Bone marrow (tissue), 2 donors: ENCODE results near the gene NIT1.

Source experiments
- DNase-seq, 2 donors: peaks; one replicate each; lab custom pipeline; 2025; lab: John Stamatoyannopoulos, UW

The NIT1 gene

GRCh38 chr1:161157867-161158266 lies 40.0 kb downstream of the NIT1 start:
- no peak for DNase-seq

DNA sequence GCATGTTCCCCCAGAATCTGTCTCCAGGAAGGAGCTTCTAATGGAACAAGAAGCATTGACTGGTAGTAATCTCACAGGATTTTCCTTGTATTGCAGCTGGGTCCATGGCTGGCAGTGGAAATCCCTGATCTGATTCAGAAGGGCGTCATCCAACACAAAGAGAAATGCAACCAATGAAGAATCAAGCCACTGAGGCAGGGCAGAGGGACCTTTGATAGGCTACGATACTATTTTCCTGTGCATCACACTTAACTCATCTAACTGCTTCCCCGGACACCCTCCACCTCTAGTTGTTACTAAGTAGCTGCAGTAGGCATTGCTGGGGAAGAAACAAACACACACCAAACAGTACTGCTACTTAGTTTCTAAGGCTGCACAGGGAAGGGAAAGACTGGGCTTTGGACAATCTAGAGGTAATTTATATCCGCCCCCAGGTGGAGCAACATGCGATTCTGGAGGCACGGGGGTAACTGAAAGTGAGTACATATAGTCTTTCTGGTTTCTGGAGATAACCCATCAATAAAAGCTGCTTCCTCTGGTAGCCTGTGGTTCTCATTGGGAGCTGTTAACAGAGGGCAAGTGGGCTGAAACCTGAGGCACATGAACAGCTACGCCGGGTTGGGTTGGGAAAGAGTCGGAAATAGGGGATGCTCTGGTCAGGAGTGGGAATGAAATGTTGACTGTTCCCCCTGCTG lies 40.6 kb downstream of the NIT1 start:
- no peak for DNase-seq

GRCh38 chr1:161159087-161159912 lies 41.4 kb downstream of the NIT1 start, which contains the start of gene USP21:
Gene USP21, plus strand, starts transcription at chr1:161159500. Its CDS starts 1,141 bp downstream, at chr1:161160641.
- peak; percentile 82 to 87 for DNase-seq

DNA sequence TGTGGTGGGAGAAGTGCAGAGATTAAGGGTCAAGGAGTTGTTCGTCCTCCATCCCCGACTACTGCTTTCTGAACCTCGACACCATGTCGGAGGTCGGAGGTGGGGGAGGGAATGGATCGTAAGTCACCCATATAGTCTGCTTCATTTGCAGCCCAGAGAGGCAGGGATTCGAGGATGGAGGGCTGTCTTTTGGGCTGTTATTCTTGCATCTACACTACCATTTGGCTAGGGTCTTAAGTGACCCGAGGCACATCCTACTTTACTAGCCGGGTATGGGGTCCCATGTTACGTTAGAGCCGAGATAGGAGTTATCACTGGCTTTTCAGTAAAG lies 42.0 kb downstream of the NIT1 start:
- no peak for DNase-seq

GRCh38 chr1:161160671-161161145 lies 42.8 kb downstream of the NIT1 start:
- no peak for DNase-seq

DNA sequence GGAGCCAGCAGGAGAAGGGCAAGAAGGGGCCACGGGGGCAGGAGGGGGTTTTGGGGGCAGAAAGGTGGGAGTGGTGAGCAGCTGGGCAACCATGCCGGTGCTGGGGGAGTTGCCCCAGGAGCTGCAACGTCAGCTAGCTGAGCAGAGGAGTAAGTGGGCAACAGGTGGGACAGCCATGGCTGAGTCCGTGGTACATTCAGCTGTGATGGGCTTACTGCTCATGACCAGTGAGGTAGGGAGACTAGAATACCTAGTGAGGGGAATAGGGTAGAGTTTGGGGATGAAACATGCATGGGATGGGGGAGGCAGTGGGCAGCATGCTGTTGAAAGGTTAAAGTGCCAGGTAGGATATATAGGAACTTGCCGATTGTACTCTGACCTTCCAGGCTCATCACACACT lies 43.7 kb downstream of the NIT1 start:
- no peak for DNase-seq

DNA sequence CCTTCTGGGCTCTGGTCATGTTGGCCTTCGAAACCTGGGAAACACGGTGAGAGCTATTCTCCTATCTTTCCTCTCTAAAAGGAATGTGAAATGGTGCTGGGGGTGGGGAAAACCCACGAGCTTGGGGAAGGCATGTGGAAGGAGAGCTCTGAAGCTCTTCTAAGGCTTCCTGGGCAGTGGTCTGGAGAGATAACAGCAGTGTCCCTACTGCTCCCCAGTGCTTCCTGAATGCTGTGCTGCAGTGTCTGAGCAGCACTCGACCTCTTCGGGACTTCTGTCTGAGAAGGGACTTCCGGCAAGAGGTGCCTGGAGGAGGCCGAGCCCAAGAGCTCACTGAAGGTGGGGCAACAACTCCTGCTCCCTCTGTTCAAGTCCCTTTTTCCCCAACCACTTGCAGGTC lies 44.1 kb downstream of the NIT1 start:
- no peak for DNase-seq

DNA sequence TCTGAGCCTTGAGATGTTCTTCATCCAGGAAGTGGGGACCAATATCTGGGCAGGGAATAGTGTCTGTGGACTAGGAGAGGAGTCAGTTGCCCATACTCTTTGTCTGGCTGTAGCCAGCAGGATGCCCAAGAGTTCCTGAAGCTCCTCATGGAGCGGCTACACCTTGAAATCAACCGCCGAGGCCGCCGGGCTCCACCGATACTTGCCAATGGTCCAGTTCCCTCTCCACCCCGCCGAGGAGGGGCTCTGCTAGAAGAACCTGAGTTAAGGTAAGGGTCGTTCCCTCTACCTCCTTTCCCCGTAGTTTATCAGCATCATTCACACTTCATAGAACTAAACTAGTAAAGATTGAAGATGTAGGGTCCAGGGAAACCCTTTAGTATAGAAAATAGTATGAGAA lies 44.9 kb downstream of the NIT1 start:
- no peak for DNase-seq

GRCh38 chr1:161163793-161164192 lies 45.9 kb downstream of the NIT1 start:
- DNase-seq = no peak

DNA sequence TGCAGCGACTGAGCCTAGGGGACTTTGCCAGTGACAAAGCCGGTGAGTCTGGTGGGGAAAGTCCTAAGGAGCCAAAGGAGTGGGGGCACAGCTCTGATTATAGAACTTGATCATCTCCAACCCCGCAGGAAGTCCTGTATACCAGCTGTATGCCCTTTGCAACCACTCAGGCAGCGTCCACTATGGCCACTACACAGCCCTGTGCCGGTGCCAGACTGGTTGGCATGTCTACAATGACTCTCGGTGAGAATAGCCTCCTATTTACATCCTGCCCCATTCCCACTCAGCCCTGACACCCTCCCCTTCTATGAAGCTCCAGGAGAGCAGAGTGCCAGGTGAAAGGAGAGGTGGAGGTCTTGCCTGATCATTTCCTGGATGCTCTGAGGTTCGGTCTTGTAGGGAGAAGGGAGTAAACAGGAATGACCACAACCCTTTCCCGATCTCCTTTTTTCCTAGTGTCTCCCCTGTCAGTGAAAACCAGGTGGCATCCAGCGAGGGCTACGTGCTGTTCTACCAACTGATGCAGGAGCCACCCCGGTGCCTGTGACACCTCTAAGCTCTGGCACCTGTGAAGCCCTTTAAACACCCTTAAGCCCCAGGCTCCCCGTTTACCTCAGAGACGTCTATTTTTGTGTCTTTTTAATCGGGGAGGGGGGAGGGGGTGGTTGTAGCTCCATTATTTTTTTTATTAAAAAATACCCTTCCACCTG lies 47.2 kb downstream of the NIT1 start:
- DNase-seq = no peak

- peak; percentile 83 to 97 for DNase-seq
These were observed 48.1 kb downstream of the NIT1 start, which contains the start of gene PPOX for GRCh38 chr1:161165742-161166668. Gene PPOX, plus strand, starts transcription at chr1:161166426. Its CDS starts 422 bp downstream, at chr1:161166848.

- no peak for DNase-seq
These were observed 49.0 kb downstream of the NIT1 start for GRCh38 chr1:161166669-161167548.

GRCh38 chr1:161168906-161169305 lies 51.0 kb downstream of the NIT1 start:
- no peak for DNase-seq
